Fibroblast of gingiva (primary cell): ENCODE results near the gene ASXL3.

Experiments
- DNase-seq: peaks from one replicate; pipeline ENCODE4 v3.0.0-alpha.2; 2011; ENCODE audit warnings: low read depth

Gene ASXL3

DNA sequence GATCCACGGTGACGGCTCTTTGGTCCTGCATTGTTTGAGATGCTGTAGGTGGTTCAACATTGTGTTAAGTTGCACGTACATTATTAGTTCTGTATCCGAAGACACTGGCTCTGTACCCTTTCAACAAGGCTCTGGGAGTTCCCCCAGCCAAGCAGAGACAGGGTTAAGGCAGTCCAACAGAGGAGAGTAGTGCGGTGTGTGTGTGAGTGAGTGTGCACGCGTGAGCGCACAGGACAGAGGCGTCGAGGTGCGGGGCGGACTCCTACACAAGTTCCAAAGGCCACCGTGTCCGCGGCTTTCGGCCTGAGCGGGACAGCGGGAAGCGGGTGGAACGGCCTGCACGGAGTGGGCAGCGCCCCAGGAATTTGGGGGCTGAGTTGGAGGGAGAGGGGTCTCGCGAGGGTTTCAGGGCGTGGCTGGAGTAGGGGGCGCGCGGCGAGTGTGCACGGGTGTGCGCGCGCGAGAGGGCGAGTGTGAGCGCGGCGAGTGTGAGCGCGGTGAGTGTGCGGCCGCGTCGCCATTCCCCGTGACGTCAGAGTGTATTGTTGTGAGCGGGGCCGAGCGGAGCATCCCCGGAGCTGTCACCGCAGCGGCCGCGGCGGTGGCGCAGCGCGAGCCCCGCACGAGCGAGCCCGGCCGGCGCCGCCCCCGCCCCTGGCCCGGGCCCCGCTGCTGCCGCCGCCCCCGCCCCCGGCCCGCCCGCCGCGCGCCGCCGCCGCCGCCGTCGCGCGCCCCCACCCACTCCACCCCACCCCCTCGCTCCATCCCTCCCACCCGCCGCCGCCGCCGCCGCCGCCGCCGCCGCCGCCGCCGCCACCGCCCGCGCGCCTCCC is at the start of gene ASXL3:
TSS of gene ASXL3 (plus strand) at position 535 of the 833 bp plus-strand sequence. CDS start 413 bp downstream, outside the sequence.
- DNase-seq, result peak; percentile 1

DNA sequence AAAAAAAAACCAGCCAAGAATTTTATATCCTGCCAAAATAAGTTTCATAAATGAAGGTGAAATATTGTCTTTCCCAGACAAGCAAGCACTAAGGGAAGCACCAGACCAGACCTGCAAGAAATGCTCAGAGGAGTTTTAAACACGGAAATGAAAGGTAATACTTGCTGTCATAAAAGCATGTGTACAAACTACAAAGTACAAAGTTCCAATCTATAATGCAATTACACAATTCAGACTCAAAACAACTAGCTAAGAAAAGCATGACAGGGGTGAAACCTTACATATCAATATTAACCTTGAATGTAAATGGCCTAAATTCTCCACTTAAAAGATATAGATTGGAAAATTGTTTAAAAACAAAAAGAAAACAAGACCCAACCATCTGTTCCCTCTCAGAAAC is 45.0 kb upstream of the ASXL3 start:
- DNase-seq, result no peak

DNA sequence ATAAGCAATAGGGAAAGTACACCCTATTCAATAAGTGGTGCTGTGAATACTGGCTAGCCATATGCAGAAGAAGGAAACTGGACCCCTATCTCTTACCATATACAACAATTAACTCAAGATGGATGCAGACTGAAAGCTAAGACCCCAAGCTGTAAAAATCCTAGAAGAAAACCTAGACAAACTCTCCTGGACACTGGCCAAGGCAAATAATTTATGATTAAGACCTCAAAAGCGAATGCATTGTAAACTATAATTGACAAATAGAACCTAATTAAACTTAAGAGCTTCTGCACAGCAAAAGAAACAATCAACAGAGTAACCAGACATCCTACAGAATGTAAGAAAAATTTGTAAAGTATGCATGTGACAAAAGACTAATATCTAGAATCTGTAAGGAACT is 41.1 kb upstream of the ASXL3 start:
- DNase-seq, result no peak

DNA sequence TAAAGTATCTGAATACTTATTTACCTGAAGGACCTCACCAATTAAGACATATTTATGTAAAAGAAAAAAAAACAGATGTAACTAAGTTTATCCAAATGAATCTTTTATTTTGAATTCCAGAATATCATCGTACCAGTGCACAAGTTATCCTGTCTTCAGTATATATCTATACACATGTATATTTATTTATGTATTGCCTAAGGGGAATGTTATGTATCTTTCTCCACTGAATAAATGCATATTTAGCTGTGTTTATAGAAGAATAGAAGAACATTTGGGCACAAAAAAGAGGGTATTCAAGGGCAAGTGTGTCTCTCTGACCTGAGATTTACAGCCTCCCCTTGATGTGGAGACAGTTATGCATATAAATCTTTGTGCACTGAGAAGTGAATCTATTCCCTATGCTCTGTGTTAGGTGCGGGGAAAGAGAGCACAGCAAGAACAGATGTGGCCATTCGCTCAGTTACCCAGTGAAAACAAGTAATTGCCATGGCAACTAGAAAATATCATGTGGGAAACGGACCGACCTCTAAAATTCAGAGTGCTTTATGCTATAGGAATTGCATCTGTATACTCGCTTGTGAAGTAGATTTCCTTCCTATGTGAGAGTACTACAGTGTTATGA is 39.5 kb upstream of the ASXL3 start:
- DNase-seq, result no peak

DNA sequence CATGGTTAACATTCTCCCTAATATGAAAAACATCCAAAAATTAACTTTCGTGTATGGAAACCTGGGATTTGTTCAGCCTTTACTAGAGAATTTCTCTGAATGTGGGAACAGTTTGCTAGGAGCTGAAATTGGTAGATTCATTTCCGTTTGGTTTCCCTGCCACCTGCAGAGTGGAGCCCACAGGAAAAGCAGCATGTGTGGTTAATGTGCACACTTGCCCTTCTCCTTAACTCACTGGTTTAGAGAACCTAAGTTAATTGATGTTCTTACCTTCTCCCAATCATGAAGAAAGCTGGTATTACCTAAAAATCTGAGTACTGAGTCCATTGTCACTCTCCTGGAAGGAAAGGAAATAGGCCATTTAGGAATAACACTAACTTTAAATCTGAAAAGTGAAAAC is 37.6 kb upstream of the ASXL3 start:
- DNase-seq, result no peak

DNA sequence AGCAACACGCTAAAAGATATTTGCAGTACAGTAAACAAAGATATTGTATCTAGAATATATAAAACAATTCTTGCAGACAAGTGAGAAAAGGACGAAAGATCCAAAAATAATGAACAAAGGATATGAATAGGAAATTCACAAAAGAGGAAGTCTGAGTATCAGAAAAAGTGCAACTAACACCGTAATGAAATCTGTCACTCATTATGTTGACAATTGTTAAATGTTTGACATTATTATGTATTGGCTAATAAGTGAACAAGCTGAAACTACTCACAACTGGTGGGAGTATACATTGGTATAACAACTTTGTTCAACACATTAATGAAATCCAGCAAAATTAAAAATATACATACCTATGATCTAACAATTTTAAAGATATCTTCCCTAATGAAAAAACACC is 36.7 kb upstream of the ASXL3 start:
- no peak for DNase-seq

DNA sequence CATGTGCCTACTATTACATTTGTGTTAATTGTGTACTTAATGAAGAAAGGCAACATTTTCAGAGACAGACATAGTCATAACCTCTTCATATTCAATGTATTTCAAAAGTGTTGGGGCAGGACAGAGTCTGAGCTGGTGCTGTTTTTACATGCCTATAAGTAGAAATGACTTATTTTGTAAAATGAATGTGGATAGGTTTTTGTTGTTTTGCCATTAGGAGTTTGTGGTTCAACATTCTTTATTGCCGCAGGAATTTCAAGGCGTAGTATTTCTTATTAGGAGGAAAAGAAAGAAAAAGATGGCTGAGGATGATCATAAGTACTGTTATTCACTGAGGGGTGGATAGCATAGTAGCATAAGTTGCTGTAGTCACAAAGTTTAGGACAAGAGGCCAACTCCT is 21.2 kb upstream of the ASXL3 start:
- DNase-seq, result no peak

DNA sequence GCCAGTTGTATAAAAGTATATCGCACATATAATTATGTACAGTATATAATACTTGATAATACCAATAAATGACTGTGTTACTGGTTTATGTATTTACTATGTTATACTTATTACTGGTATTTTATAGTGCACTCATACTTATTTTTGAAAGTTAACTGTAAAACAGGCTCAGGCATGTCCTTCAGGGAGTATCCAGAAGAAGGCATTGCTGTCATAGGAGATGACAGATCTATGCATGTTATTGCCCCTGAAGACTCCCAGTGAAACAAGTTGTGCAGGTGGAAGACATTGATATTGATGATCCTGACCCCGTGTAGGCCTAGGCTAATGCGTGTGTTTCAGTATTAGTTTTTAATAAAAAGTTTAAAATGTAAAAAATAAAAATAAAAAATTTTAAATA is 20.3 kb upstream of the ASXL3 start:
- DNase-seq, result no peak

DNA sequence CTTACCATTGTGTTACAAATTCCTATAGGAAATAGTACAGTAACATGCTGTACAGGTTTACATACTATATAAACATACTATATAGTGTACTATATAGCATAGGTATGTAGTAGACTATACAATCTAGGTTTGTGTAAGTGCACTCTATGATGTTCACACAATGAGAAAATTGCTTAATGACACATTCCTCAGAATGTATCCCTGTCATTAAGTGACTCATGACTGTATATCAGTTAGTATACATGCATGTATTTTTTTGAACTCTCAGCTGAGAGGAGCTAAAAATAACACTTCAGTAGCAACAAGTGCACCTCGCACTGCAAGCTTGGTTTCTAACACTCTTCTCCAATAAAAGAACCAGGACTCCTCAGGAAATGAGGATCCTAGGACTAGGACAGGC is 19.5 kb upstream of the ASXL3 start:
- no peak for DNase-seq

DNA sequence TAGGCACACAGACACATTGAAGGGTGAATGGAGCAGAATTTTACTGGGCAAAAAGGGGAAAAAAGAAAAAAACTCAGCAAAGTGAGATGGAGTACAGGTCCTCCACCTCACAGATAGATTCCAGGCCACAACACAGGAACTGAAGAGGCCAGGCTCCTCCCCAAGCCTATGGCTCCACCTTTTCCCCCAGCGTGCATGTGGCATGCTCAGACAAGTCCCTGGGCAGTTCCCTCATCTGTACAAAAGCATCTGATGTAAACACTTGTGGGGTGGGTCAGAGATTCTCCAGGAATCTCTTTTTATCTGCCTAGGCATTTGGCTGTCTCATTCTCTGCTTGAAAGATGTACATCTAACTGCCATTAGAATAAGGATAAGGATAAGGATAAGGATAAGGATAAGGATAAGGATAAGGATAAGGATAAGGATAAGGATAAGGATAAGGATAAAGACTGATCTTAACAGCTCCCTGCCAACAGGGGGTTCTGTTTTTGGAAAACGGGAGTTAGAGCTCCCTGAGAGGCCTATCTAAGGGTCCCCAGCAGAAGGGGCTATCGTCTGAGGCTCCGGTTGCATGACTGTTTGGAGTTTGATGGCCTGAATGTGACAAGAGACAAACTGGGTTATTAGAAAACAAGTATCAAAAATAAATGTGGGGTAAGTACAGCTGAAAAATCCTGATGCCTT is 17.2 kb upstream of the ASXL3 start:
- peak; percentile 3 for DNase-seq

DNA sequence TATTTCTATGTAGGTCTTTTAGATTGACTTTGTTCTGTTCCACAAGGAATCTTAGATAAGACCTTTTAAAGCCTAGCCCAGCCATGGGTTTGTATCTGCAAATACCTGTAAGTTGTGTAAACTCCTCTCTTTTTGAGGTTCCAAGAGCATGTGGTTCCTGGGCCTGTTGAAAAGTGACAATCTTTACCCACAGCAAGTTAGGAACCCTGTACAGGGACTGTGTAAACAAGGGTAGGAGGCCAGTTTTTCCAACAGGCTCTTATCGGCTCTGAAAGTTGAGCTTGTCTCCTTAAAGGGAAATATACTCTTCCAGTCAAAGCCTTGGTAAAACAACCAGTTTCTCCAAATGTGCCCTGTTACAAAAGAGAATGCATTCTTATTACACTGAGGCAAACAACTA is 15.3 kb upstream of the ASXL3 start:
- DNase-seq, result no peak

DNA sequence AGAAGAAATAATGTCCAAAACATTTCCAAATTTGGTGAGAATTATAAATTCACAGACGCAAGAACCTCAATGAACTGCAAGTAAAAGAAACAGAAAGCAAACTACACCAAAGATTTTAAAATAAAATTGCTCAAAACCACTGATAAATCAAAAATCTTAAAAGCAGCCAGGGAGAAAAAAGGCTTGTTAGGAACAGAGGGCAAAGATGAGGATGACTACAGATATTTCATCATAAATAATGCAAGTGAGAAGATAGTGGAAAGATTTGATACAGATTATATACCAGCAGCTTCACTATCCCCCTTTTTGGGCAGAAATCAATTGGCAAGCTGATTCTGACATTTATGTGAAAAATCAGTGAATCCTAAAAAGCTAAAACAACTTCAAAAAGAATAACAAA is 10.3 kb upstream of the ASXL3 start:
- DNase-seq, result no peak

DNA sequence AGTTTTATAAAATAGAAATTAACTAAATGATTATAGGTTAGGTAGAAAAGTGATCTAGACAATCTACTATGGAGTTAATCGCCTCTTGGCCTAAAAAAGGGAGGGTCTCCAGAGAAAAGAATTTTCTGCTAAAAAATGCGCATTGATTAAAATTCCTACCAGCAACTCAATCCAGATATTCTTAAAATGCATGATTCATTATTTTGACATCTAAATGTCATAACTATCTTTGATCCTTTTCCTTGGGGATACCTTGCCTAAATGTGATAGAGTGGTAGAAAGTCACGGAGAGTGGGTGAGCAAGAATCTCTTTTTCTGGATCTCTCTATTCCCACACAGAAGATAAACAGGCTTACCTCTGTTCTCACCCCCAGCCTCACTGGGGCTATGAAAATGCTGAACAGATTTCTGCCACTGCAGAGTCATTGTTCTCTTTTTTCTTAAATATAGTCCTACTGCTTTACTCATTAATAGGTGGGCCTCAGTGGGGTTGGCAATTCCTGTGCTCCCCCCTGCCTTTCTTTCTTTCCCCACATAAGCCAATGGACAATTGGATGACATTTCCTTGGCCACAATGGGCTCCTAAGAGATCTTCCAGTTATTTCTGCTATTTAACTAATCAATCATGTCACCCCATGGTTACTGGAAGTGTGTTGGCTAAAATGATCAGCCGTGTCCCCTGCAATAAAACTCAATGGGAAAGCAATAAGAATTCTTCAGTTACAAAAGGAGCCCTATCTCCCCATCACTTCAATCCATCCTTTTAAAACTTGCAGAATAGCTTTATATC is 5.8 kb upstream of the ASXL3 start:
- DNase-seq, result no peak

DNA sequence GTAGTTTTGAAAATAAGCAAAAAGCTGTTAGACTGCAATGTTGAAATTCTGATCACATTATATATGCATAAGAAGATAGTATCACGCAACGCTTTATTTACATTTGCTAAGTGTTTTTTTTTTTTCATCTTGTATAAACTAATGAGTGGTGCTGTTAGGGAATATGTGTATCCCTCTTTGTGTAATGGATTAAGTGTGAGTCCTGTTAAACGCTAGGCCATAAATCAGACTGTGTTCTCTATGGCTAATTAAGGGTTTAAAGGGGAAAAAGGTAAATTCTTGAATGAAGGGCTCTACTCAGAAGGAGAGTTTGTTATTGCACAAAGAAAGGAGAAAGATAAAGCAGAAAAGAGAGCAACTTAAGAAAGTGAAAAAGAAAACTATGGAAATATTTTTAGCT is 4.8 kb upstream of the ASXL3 start:
- no peak for DNase-seq

DNA sequence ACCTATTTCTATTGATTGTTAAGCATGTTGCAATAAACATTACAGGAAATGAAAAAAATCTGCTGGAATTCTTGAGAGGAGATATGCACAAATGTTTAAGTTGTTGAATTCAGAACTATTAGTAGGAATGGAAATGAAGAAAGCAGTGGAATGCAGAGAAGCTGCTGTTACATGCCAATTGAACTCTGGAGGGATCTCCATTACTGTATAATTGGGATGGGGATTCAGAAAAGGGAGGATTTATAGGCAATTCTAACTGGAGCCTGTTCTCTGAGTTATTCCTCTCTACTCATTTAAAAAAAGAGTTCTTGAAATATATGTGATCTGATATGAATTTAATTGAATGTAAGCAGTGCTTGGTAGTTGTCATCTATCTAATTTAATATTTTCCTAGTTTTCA is 2.6 kb upstream of the ASXL3 start:
- no peak for DNase-seq

DNA sequence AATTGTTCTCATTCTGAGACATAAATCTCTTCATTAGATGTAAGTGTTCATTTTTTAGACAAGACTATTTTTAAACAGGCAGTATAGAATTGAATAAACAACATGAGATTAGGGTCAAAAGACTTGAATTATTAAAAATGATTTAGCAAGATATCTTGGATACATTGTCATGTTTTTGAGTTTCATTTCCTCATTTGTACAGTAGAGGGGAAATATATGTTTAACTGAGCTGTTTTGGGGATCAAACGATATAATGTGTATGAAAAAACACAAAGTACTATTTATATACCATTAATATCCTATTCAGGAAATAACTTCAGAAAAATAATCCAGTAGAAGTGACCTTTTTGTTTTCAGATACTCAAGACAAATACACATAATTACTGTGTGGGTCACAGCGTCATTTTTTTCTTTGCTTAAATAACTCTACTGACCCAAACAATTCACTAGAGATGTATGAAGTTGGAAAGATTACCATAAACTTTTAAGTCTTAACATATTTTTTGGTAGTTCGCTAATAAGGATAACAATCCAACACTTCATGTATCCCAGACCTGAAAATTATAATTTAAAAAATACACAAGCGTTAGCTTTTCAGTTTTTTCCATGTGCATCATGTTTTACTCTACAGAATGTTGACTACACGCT is 896 bp upstream of the ASXL3 start:
- no peak for DNase-seq

DNA sequence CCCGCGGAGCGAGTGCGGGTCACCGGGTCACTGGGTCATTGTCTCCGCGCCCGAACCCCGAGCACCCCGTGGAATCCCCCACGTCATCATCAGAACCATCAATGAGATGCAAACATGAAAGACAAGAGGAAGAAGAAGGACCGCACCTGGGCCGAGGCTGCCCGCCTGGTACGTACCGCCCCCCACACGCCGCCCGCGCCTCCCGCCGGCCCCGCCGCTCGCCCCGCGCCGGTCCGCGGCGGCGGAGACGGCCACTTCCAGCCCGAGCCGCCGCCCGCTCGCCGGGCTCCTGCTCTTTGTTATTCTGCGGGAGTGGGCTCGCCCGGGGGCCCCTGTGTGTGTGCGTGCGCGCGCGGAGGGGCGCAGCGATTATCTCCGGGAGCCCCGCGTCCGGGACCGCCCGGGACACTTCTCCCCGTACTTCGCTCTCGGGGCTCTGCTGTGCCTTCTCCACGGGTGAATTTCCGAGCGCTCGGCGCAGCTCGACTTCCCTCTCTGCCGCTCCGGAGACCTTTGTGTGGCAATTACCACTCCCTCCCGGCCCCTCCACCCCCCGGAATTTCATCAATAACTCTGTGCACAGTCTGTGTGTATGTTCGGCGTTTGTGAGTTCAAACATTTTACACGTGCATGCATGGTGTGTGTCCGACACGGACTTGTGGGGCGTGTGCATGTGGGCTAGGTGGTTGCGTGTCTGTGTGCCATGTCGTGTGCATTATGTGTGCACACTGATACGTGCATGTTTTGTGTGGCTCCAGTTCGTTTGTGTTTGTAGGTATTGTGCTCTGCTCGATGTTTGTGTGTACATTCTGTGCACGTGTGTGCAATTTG is 714 bp downstream of the ASXL3 start:
- DNase-seq, result peak; percentile 1

DNA sequence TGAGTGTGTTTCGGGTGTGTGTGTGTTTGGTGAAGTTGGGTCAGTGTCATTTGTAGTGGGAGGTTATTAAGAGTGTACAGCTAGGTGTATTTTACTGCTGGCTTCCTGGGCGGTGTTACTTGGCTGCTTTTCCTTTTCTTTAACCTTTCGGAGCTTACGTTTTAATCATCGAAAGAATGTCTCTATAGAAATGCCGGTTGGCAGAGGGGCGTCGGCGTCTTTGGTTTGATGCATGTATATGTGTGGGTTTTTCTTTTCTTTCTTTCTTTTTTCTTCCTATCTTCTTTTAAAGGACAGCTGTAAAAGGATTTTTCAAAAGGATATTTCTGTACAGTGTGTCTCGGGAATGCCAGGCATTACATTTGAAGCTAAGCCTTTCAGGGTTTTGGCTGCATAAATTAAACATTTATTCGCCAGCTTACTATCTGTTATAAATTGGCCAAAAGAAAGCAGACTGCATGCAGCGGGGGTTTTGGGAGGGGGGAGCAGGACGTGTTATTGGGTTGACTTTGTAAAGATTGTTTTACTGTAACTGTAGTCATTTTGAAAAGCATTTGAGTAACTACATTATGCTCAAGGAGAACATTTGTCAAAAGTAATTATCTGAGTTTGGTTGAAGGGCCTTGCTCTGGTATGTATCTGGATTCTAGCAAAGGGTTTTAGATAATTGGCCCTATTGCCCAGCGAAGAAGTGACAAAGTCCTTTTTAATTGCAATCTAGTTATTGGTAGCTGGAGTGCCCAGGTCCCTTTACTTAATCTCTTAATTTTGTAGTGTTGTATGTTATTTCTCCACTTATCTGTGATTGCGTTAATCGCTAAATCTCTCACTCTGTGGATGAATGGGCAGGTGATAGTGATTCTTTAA is 1.6 kb downstream of the ASXL3 start:
- DNase-seq, result no peak

DNA sequence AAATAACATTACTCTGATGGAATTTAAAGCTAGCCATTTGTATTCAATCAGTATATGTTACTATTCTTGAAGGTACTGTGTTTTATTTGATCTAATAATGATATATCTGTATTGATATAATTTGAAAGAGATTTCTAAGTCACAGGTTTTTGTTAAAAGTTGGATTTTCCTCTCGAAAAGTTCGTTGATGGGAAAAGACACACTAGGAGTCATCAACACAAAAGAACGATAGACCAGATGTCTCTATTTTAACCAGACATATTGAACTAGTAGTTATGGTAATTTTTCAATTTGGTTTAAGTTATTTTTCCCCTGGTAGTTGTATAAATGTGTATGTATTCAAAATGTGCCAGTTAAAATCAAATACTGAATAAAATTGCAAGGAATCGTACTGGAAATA is 2.5 kb downstream of the ASXL3 start:
- DNase-seq, result no peak

DNA sequence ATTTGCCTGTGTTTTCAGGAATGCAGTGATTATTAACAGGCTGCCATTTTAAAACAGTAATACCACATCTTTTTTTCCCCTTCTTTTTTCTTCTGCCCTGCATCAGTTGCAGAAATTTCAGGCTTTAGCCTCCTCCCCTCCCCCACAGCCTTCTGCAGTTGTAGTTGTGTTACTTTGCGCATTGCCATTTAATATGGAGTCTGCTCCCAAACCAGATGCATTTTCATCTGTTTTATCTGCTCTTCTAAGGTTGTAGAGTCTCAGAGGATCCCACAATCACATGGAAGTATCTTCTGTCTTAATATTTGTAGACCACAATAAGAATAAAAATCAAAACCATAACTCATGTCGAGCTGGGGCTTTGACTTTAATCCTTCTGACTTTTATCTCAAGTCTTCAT is 3.8 kb downstream of the ASXL3 start:
- DNase-seq, result no peak
